Measurements from ENCODE around the gene MRO.

The MRO gene

GRCh38 chr18:50757358-50757757 lies 62.5 kb downstream of the MRO start (continued):
- TF ChIP-seq POU6F1 (CRISPR knock-in tag; IDR thresholded peaks at IDR 0.05; ENCODE audit: borderline replicate concordance, low read depth) (no peak), ESRRG (CRISPR knock-in tag; IDR thresholded peaks at IDR 0.05) (no peak), OSR1 (CRISPR knock-in tag; IDR thresholded peaks at IDR 0.05) (no peak), ZFP3 (CRISPR knock-in tag; IDR thresholded peaks at IDR 0.05) (no peak), GLIS3 (CRISPR knock-in tag; IDR thresholded peaks at IDR 0.05) (no peak), ARNTL (CRISPR knock-in tag; IDR thresholded peaks at IDR 0.05; ENCODE audit: borderline replicate concordance, low read depth) (no peak), ZNF565 (CRISPR knock-in tag; conservative IDR thresholded peaks at IDR 0.05; ENCODE audit: low read depth) (no peak), PPARA (CRISPR knock-in tag; IDR thresholded peaks at IDR 0.05; ENCODE audit: borderline replicate concordance) (no peak)

- TF ChIP-seq ESRRG (CRISPR knock-in tag; IDR thresholded peaks at IDR 0.05) (no peak), ISL1 (CRISPR knock-in tag; IDR thresholded peaks at IDR 0.05) (no peak), TSHZ2 (CRISPR knock-in tag; IDR thresholded peaks at IDR 0.05) (no peak), SNAI2 (CRISPR knock-in tag; IDR thresholded peaks at IDR 0.05) (no peak)
- ATAC-seq, result no peak
Observed at GRCh38 chr18:50754297-50754696, 65.5 kb downstream of the MRO start.

- no peak for TF ChIP-seq TCF4 (CRISPR knock-in tag; IDR thresholded peaks at IDR 0.05; ENCODE audit: borderline replicate concordance)
- no peak for TF ChIP-seq ZNF70 (CRISPR knock-in tag; IDR thresholded peaks at IDR 0.05)
- no peak for TF ChIP-seq CSRNP3 (CRISPR knock-in tag; IDR thresholded peaks at IDR 0.05)
- TF ChIP-seq TOX (CRISPR knock-in tag; IDR thresholded peaks at IDR 0.05; ENCODE audit: borderline replicate concordance), result no peak
- no peak for TF ChIP-seq BACH2 (CRISPR knock-in tag; IDR thresholded peaks at IDR 0.05; ENCODE audit: borderline replicate concordance)
- no peak for TF ChIP-seq POU6F1 (CRISPR knock-in tag; IDR thresholded peaks at IDR 0.05; ENCODE audit: borderline replicate concordance, low read depth)
- no peak for ATAC-seq
Observed at GRCh38 chr18:50753311-50753710, 66.5 kb downstream of the MRO start.

- TF ChIP-seq ZNF8 (CRISPR knock-in tag; IDR thresholded peaks at IDR 0.05) (no peak), GLIS3 (CRISPR knock-in tag; IDR thresholded peaks at IDR 0.05) (no peak), TOX (CRISPR knock-in tag; IDR thresholded peaks at IDR 0.05; ENCODE audit: borderline replicate concordance) (no peak), POU6F1 (CRISPR knock-in tag; IDR thresholded peaks at IDR 0.05; ENCODE audit: borderline replicate concordance, low read depth) (no peak), PPARA (CRISPR knock-in tag; IDR thresholded peaks at IDR 0.05; ENCODE audit: borderline replicate concordance) (no peak), SNAI2 (CRISPR knock-in tag; IDR thresholded peaks at IDR 0.05) (no peak), ISL1 (CRISPR knock-in tag; IDR thresholded peaks at IDR 0.05) (no peak), CSDC2 (CRISPR knock-in tag; IDR thresholded peaks at IDR 0.05) (no peak), PATZ1 (CRISPR knock-in tag; IDR thresholded peaks at IDR 0.05; ENCODE audit: borderline replicate concordance) (no peak)
- ATAC-seq, result no peak
Observed at GRCh38 chr18:50751947-50752346, 67.9 kb downstream of the MRO start.
